Dendritic cell treated with granulocyte-macrophage colony-stimulating factor and Interleukin-4, amounts not matched to agents 40 ng/mL and 50 ng/mL, for 4 days (primary cell): ENCODE data around the gene CRHR1.

Source experiments
- H3K27ac Mint-ChIP-seq: one replicate; pipeline ENCODE4 v1.8.0; 2022; ENCODE audit warnings: mild to moderate bottlenecking, mixed read lengths
- H3K27me3 Mint-ChIP-seq: one replicate; pipeline ENCODE4 v1.8.0; 2022; ENCODE audit warnings: mild to moderate bottlenecking, mixed read lengths
- H3K36me3 Mint-ChIP-seq: one replicate; pipeline ENCODE4 v1.8.0; 2022; ENCODE audit warnings: low read depth, mixed read lengths
- H3K4me1 Mint-ChIP-seq: one replicate; pipeline ENCODE4 v1.8.0; 2022; ENCODE audit warnings: low read depth, mixed read lengths
- H3K4me3 Mint-ChIP-seq: one replicate; pipeline ENCODE4 v1.8.0; 2022; ENCODE audit warnings: mild to moderate bottlenecking, moderate library complexity, mixed read lengths
- H3K9me3 Mint-ChIP-seq: one replicate; pipeline ENCODE4 v1.8.0; 2022; ENCODE audit warnings: mixed read lengths
- intact Hi-C: fragments of 100-400 bp; cut with micrococcal nuclease; formaldehyde crosslinking; loops from one replicate; pipeline ENCODE4 v1.15.0; 2022

The CRHR1 gene

DNA sequence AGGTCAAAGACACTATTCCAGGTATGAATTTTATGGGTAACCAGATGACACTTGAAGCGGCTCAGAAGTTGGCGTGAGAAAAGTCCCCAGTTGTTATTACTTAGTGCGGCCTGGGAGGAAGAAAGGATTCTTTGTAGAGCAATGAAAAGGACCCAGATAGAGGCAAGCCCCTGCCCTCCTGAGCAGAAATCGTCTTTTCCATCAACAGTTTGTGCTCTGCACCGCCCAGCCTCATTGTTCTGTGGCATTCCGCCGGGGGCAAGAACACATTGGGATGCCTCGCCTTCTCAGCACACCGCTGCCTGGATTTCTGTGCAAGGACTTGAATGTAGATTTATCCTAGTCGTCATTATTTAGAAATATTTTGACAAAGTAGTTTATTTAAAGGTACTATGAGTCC lies 32.7 kb upstream of the CRHR1 start:
- H3K36me3 Mint-ChIP-seq, result no peaks in the 10 kb centered on the region
- intact Hi-C loops, result no loop called here
- no peak overlapping the region for H3K4me3 Mint-ChIP-seq
- no peaks in the 10 kb centered on the region for H3K4me1 Mint-ChIP-seq
- H3K9me3 Mint-ChIP-seq, result no peaks in the 10 kb centered on the region
- peaks cover 15% of the 10 kb centered on the region for H3K27me3 Mint-ChIP-seq
- H3K27ac Mint-ChIP-seq, result no peak overlapping the region

GRCh38 chr17:45752246-45752645 lies 31.9 kb upstream of the CRHR1 start:
- H3K36me3 Mint-ChIP-seq, result no peaks in the 10 kb centered on the region
- H3K4me3 Mint-ChIP-seq, result no peak overlapping the region
- H3K27ac Mint-ChIP-seq, result no peak overlapping the region
- H3K27me3 Mint-ChIP-seq, result peaks cover 20% of the 10 kb centered on the region
- H3K9me3 Mint-ChIP-seq, result no peaks in the 10 kb centered on the region
- intact Hi-C loops, result no loop called here
- no peaks in the 10 kb centered on the region for H3K4me1 Mint-ChIP-seq

DNA sequence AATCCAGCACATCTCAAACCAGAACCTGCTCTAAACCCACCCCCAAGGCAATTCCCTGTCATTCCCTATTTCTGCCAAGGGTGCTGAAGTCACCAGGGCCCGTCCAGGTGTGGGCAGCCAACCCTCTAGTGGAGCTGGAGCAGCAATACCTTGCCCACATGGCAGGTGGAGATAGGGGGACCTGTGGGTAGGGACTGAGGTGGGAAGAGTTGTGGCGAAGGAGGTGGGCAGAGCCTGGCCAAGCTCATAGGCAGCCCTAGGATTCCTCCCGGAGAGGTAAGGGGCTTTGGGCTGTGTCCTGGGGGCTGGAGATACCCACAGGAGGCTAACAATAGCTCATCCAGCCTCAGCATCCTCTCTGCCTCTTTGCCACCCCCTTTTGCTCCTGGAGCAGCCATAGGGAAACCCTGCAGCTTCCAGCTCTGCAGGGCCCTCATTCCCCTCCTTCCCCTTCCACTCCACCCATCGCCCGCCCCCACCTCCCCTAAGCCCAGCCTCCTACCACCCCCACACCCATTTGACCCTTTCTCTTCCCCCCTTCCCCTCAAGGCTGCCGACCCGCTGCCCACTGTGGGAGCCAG lies 30.4 kb upstream of the CRHR1 start:
- H3K9me3 Mint-ChIP-seq, result no peaks in the 10 kb centered on the region
- H3K27ac Mint-ChIP-seq, result no peak overlapping the region
- no peak overlapping the region for H3K4me3 Mint-ChIP-seq
- no peaks in the 10 kb centered on the region for H3K36me3 Mint-ChIP-seq
- no peaks in the 10 kb centered on the region for H3K4me1 Mint-ChIP-seq
- peaks cover 20% of the 10 kb centered on the region for H3K27me3 Mint-ChIP-seq
- intact Hi-C loops, result no loop called here

DNA sequence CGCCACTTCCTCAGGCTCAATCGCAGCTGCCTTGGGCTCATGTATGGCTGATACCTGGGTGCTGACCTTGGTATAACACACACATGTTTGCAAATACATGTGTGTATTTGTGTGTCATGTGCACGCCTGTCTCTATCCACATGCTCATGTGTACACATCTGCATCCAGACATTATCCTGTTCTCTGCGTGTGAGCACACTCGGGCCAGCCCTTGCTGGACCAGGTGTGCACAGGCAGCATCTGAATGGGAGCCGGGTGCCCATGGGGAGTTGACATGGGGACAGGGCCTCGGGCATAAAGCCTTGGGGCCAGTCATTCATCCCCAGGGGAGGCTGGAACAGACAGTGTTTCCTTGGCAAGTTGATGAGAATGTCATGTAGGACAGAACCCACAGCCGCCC lies 29.1 kb upstream of the CRHR1 start:
- no peaks in the 10 kb centered on the region for H3K9me3 Mint-ChIP-seq
- H3K27me3 Mint-ChIP-seq, result peaks cover 16% of the 10 kb centered on the region
- H3K36me3 Mint-ChIP-seq, result no peaks in the 10 kb centered on the region
- no peaks in the 10 kb centered on the region for H3K4me1 Mint-ChIP-seq
- intact Hi-C loops, result no loop called here
- H3K4me3 Mint-ChIP-seq, result no peak overlapping the region
- H3K27ac Mint-ChIP-seq, result no peak overlapping the region

- Mint-ChIP-seq H3K36me3 (no peaks in the 10 kb centered on the region), H3K27me3 (peaks cover 19% of the 10 kb centered on the region), H3K4me3 (no peak overlapping the region), H3K4me1 (no peaks in the 10 kb centered on the region), H3K9me3 (no peaks in the 10 kb centered on the region), H3K27ac (no peak overlapping the region)
- intact Hi-C loops, result no loop called here
Measured at GRCh38 chr17:45756266-45756991, 27.7 kb upstream of the CRHR1 start.

DNA sequence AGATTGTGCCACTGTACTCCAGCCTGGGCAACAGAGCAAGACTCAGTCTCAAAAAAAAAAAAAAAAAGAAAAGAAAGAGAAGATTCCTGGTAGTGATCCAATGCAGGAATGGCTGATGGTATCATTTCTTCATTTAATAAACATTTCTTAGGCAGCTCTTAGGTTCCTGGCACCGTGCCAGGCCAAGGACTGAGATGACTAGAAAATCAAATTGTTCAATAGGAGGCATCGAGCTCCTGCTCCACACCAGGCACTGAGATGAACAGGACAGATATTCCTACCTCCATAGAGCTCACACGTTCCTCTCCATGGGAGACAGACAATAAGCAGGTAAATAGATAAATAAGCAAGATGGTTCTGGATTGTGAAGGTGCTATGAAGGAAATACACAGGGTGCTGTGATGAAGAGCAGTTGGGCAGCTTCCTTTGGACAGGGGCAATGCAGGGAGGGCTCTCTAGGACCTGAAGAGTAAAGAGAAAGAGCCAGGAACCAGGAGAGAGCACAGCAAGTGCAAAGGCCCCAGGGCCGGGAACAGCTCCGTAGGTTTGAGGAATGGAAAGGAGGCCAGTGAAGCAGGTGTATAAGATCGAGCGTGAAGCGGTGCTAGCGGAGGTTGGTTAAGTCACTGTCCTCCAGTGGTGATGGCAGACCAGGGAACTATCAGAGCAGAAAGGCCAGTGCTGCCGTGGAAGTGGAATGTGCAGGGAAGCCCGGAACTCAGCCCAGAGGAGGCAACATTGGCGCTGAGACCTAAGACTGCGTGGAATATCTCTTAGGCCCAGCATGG lies 26.5 kb upstream of the CRHR1 start:
- Mint-ChIP-seq H3K36me3 (no peaks in the 10 kb centered on the region), H3K27me3 (peaks cover 20% of the 10 kb centered on the region), H3K4me3 (no peak overlapping the region), H3K27ac (no peak overlapping the region), H3K9me3 (no peaks in the 10 kb centered on the region), H3K4me1 (no peaks in the 10 kb centered on the region)
- intact Hi-C loops, result no loop called here

- intact Hi-C loops, result no loop called here
- no peak overlapping the region for H3K27ac Mint-ChIP-seq
- no peaks in the 10 kb centered on the region for H3K36me3 Mint-ChIP-seq
- H3K4me3 Mint-ChIP-seq, result no peak overlapping the region
- H3K4me1 Mint-ChIP-seq, result no peaks in the 10 kb centered on the region
- peaks cover 19% of the 10 kb centered on the region for H3K27me3 Mint-ChIP-seq
- no peaks in the 10 kb centered on the region for H3K9me3 Mint-ChIP-seq
Measured at GRCh38 chr17:45758544-45758943, 25.6 kb upstream of the CRHR1 start.

DNA sequence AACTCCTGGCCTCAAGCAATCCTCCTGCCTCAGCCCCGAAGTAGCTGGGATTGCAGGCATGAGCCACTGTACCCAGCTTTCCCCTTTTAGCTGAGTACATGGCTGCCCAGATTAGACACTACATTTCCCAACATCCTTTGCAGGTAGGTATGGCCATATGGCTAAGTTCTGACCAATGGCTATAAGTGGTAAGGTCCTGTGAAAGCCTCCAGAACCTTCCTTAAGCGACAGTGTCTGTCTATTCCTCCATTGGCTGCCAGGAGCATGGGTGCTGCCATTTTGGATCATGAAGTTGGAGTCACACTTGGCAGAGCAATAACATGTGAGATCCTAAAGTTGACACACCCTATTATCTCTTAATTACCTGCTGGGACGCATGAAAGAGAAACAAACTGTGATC lies 24.4 kb upstream of the CRHR1 start:
- no peak overlapping the region for H3K27ac Mint-ChIP-seq
- no peaks in the 10 kb centered on the region for H3K4me1 Mint-ChIP-seq
- H3K9me3 Mint-ChIP-seq, result no peaks in the 10 kb centered on the region
- intact Hi-C loops, result no loop called here
- H3K27me3 Mint-ChIP-seq, result peaks cover 20% of the 10 kb centered on the region
- no peaks in the 10 kb centered on the region for H3K36me3 Mint-ChIP-seq
- no peak overlapping the region for H3K4me3 Mint-ChIP-seq

DNA sequence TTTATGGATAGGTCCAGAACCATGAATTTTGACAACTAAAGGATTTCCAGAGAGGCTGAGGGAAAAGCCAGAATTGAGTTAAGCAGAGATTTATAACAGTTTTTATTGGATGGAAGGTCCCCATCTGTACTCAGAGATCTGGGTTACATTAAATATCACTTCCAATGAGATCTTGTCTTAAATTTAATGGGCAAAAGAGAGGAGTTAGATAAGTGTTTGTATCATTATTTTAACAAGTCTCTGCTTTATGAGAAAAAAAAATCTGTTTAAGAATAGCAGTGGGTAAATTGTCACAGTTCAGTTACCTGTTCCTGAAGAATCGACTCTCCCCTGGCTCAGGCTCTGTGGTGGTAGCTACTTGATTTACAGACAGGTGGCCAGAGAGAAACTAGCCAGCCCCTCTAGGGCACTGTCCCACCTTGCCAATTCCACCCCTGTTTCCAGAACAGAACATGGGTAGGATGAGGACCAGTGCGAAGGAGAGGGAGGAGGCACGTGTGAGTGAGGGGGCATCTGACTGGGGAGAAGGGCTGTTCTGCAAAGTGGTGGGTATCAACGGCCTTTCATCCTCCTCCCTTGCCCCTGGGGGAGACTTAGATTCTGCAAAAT lies 22.1 kb upstream of the CRHR1 start:
- intact Hi-C loops, result no loop called here
- Mint-ChIP-seq H3K9me3 (no peaks in the 10 kb centered on the region), H3K4me1 (no peaks in the 10 kb centered on the region), H3K27me3 (peaks cover 11% of the 10 kb centered on the region), H3K4me3 (no peak overlapping the region), H3K27ac (no peak overlapping the region), H3K36me3 (no peaks in the 10 kb centered on the region)

GRCh38 chr17:45763182-45763581 lies 20.9 kb upstream of the CRHR1 start:
- no peaks in the 10 kb centered on the region for H3K9me3 Mint-ChIP-seq
- H3K27ac Mint-ChIP-seq, result no peak overlapping the region
- intact Hi-C loops, result no loop called here
- H3K27me3 Mint-ChIP-seq, result peaks cover 16% of the 10 kb centered on the region
- H3K4me1 Mint-ChIP-seq, result no peaks in the 10 kb centered on the region
- no peak overlapping the region for H3K4me3 Mint-ChIP-seq
- no peaks in the 10 kb centered on the region for H3K36me3 Mint-ChIP-seq

- H3K4me3 Mint-ChIP-seq, result no peak overlapping the region
- intact Hi-C loops, result no loop called here
- no peaks in the 10 kb centered on the region for H3K4me1 Mint-ChIP-seq
- no peaks in the 10 kb centered on the region for H3K9me3 Mint-ChIP-seq
- peaks cover 26% of the 10 kb centered on the region for H3K27me3 Mint-ChIP-seq
- H3K27ac Mint-ChIP-seq, result no peak overlapping the region
- H3K36me3 Mint-ChIP-seq, result no peaks in the 10 kb centered on the region
Measured at GRCh38 chr17:45764479-45764878, 19.6 kb upstream of the CRHR1 start.

- H3K4me1 Mint-ChIP-seq, result no peaks in the 10 kb centered on the region
- no peaks in the 10 kb centered on the region for H3K9me3 Mint-ChIP-seq
- no peak overlapping the region for H3K27ac Mint-ChIP-seq
- no peaks in the 10 kb centered on the region for H3K36me3 Mint-ChIP-seq
- H3K27me3 Mint-ChIP-seq, result peaks cover 35% of the 10 kb centered on the region
- no peak overlapping the region for H3K4me3 Mint-ChIP-seq
- intact Hi-C loops, result no loop called here
Measured at GRCh38 chr17:45768000-45768399, 16.1 kb upstream of the CRHR1 start.

- no peaks in the 10 kb centered on the region for H3K4me1 Mint-ChIP-seq
- H3K4me3 Mint-ChIP-seq, result no peak overlapping the region
- intact Hi-C loops, result no loop called here
- no peaks in the 10 kb centered on the region for H3K9me3 Mint-ChIP-seq
- H3K36me3 Mint-ChIP-seq, result no peaks in the 10 kb centered on the region
- peaks cover 40% of the 10 kb centered on the region for H3K27me3 Mint-ChIP-seq
- no peak overlapping the region for H3K27ac Mint-ChIP-seq
Measured at GRCh38 chr17:45770632-45771270, 13.4 kb upstream of the CRHR1 start.
